CD1c-positive myeloid dendritic cell (primary cell): ENCODE measurements around the gene MASP1.
"Not testable (repeated sequence)": the region's sequence is repeated elsewhere in the genome, so short reads cannot be mapped to it uniquely, and the experiment has no call there.

Experiments used
- DNase-seq: peaks from one replicate; pipeline ENCODE4 v3.0.0-alpha.2; 2016; ENCODE audit errors: extremely low spot score

Gene MASP1

DNA sequence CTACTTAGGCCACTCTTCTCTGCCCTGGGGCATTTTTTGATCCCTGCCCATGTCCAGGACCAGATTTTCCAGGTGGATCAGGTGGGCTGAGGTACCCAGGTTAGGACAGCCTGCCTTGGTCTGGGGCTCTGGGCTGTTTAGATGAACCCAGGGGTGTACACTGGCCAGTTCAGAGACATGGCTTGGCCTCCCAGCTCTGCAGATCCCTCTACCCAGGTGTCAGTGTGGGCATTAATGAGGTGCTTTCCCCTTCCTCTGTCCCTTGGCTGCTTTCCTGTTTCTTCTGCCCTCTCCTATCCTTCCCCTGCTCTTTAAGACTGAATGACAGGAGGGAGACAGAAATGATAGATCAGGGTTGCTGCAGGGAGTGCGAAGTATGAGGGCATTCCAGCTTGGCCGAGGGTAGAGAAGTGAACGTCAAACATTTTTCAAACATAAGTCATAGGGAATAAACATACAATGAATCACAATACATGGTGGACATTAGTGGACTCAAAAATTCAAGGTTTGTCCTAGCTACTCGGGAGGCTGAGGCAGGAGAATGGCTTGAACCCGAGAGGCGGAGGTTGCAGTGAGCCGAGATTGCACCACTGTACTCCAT is 63.8 kb downstream of the MASP1 start:
- no peak for DNase-seq

- no peak for DNase-seq
These were observed 67.7 kb downstream of the MASP1 start for GRCh38 chr3:187223799-187224198.

DNA sequence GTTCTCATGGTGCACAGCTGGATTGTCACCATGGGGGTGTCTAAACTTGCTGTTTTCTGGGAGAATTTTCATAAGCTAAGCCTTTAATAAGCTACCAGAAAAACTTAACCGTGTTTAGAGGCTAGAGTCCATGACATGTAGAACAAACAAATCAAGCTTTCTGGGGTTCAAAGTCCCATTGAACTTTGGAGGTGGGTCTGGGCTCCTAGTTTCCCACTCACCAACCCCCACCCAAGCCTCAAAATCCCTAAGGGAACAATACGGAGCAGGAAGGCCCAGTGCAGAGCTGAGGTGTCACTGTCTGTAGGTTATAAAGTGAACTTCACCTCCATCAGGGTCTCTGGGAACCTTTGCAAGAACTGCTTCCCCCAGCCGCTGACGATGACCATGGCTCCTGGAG is 68.7 kb downstream of the MASP1 start:
- no peak for DNase-seq

- DNase-seq: no peak
These were observed 76.1 kb downstream of the MASP1 start for GRCh38 chr3:187215460-187215859.

GRCh38 chr3:187213616-187214015 is 77.9 kb downstream of the MASP1 start:
- DNase-seq: no peak

- no peak for DNase-seq
These were observed 78.8 kb downstream of the MASP1 start for GRCh38 chr3:187212705-187213104.

- DNase-seq: no peak
These were observed 79.4 kb downstream of the MASP1 start for GRCh38 chr3:187212196-187212545.

GRCh38 chr3:187211532-187212195 is 79.9 kb downstream of the MASP1 start:
- DNase-seq: no peak

GRCh38 chr3:187210545-187211327 is 80.8 kb downstream of the MASP1 start:
- no peak for DNase-seq

DNA sequence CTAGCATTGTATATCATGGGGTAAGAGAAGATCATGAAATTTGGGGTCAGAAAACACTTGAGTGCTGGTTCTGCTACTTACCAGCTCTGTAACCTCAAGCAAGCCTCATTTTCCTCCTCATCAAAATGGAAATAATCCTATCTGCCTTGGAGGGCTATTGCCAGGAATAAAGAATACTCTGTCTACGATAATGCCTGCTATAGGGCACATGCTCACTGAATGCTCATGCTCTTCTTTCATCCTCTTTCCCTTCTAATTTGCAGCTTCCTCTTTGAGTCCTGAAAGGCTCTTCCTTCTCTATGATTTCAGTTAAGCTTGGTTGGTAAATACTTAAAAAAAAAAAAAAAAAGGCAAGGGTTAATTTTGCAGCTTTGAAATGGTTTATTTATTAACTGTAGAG is 81.4 kb downstream of the MASP1 start:
- DNase-seq: no peak

GRCh38 chr3:187209491-187209890 is 82.0 kb downstream of the MASP1 start:
- no peak for DNase-seq

DNA sequence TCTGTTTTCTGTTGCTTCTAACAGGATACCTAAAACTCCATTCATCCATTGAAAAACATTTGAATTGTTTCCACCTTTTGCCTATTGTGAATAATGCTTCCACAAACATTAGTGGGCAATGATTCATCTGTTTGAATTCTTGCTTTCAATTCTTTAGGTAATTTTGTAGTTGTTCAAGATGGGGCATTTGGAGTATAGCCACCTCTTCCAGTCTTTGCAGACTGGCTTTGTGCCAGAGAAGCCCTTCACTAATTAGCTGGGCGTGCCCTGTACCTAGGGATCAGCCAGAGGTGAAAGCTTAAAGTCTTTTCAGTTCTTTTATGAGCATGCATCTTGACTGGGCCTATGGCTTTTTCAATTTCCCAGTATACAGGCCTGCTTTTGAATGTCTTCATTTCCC is 83.4 kb downstream of the MASP1 start:
- DNase-seq: no peak

GRCh38 chr3:187207624-187208023 is 83.9 kb downstream of the MASP1 start:
- no peak for DNase-seq

- DNase-seq: no peak
These were observed 84.5 kb downstream of the MASP1 start for GRCh38 chr3:187207062-187207461.

DNA sequence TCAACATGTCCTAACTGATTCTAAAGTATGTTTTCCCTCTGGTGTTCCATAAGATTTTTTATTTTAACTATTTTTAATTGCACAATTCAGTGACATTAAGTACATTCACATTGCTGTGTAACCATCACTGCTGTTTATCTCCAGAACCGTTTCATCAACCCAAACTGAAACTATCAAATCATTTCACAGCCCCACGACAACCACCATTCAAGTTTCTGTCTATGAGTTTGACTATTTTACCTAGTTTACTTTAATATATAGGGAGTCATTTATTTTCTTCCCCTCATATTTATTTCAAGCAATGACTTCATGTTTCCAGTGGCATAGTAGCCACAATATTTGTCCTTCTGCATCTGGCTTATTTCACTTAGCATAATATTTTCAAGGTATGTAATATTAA is 85.9 kb downstream of the MASP1 start:
- DNase-seq: no peak

- not testable (repeated sequence) for DNase-seq
These were observed 92.0 kb downstream of the MASP1 start for GRCh38 chr3:187199463-187200050.

DNA sequence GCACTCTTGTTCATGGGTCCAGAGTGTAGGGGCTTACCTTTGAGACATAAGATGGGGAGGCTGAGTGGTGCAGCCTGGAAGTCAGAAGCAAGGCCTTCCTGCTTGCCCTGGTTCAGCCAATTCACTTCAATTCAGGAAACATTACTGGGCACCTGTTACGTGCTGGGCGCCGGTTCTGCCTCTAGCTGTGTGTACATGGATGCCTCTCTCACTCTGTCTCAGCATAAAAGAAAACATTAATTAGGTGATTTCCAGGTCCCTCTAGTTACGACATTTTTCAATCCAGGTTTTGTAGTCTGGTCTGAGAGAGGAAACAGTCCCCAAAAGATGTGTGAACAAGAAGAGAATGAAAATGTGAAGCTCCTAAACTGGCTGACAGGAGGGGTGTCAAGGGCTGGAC is 93.0 kb downstream of the MASP1 start:
- no peak for DNase-seq

DNA sequence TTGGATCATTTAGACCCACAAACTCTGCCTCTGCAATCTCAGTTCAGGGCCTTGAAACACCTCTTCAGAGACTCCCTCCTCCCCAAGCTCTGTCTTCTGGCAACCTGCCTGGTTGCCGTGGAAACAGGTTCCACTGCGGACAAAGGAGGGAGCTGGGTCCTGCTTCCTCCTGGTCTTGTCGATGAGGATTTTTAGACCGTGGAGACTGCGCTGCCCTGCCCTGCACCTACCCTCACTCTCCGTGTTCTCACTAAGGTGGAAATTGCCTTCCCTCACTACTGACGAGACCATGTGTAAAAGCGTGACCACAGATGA is 94.2 kb downstream of the MASP1 start, which contains the start of gene RTP1:
Gene RTP1 (plus strand): TSS at position 152 of the 315 bp plus-strand sequence. CDS start 30 bp downstream, at position 182.
- DNase-seq: no peak

DNA sequence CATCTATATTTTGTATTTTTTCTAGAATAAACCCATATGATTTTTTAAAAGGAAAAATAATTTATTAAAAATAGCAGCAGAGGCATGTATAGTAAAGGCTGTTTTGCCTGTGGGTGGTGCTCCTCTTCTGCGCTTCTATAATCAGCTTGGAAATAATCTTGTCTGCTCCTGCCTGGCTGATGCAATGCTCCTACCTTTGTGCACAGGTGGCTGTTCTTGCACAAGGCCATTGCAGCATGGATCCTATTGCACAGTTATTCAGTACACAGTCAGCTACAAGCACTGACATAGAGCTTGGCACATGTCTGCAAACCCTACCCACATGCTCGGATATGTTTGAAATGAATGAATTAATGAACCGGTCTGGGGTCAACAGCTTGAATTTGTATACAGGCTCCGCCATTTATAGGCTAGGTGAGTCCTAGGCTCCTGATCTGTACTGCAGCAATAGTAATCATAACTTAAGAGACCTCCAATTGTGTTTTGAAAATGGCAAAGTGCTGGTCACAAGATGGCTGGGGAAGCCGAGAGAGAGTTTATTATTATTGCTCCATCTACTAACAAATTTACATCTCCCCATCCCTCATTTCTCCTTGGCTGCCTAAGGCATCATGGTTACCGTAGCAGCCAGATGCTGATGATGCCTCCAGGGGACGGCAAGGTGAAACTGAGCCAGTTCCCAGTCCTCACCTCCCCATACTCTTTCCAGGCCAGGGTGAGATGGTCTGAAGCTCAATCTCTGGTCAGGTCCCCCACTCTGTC is 94.8 kb downstream of the MASP1 start:
- no peak for DNase-seq

GRCh38 chr3:187193181-187193580 is 98.4 kb downstream of the MASP1 start:
- DNase-seq: no peak

- no peak for DNase-seq
These were observed 100.3 kb downstream of the MASP1 start for GRCh38 chr3:187191271-187191670.

DNA sequence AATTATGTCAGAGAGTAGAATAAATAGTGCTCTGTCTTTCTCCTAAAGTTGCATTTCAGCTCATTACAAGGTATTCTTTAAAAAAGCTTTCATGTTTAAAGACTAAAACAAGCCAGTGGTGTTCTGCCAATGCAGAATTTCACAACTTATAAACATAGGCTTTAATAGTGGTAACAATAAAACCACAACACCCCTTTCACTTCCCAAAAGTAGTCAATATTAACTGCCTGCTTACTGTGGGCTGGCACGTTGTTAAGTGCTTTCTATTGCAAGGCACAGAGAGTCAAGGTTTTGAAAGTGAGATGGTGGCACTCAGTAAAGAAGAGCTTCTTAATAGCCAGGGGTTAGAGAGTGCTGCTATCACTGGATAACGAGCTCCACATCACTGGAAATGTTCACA is 102.6 kb downstream of the MASP1 start:
- DNase-seq: peak; percentile 51
